Sigmoid colon (tissue), 4 donors: ENCODE measurements around the gene SLC25A14.

Source experiments
- EP300 ChIP-seq, 4 donors: sonication (generic); formaldehyde crosslinking; IDR thresholded peaks; one replicate each; pipeline ENCODE4 v1.6.1; 2017; ENCODE audit warnings: antibody characterized with exemption in 4 of 4
- POLR2AphosphoS5 ChIP-seq, 4 donors: sonication (generic); formaldehyde crosslinking; IDR thresholded peaks; one replicate each; pipeline ENCODE4 v1.6.1; 2017; ENCODE audit warnings: antibody characterized with exemption in 4 of 4
- TF ChIP-seq, protein P1 (sequence below), 4 experiments: fragments of 450-650 bp in 3 of 4; fragments of 200-600 bp in 1 of 4; IDR thresholded peaks; one replicate each; pipeline ENCODE4 v1.5.1; 2016 to 2019; ENCODE audit warnings: antibody characterized with exemption in 4 of 4, mild to moderate bottlenecking in 3 of 4, moderate library complexity in 2 of 4

- TF ChIP-seq, protein P1, sequence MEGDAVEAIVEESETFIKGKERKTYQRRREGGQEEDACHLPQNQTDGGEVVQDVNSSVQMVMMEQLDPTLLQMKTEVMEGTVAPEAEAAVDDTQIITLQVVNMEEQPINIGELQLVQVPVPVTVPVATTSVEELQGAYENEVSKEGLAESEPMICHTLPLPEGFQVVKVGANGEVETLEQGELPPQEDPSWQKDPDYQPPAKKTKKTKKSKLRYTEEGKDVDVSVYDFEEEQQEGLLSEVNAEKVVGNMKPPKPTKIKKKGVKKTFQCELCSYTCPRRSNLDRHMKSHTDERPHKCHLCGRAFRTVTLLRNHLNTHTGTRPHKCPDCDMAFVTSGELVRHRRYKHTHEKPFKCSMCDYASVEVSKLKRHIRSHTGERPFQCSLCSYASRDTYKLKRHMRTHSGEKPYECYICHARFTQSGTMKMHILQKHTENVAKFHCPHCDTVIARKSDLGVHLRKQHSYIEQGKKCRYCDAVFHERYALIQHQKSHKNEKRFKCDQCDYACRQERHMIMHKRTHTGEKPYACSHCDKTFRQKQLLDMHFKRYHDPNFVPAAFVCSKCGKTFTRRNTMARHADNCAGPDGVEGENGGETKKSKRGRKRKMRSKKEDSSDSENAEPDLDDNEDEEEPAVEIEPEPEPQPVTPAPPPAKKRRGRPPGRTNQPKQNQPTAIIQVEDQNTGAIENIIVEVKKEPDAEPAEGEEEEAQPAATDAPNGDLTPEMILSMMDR (IDR thresholded peaks at IDR 0.05), result no peak
- TF ChIP-seq EP300 (IDR thresholded peaks at IDR 0.05), result no peak
- no peak for TF ChIP-seq POLR2AphosphoS5 (IDR thresholded peaks at IDR 0.05)
Observed at GRCh38 chrX:130340271-130340670, 552 bp downstream of the SLC25A14 start.
